GM13977 (cell line): Measurements from ENCODE around the gene RIOK2.

Experiments used
- DNase-seq: peaks from one replicate; pipeline ENCODE4 v3.0.0; 2012; ENCODE audit warnings: low spot score
- CTCF ChIP-seq: IDR thresholded peaks from 2 replicates; pipeline ENCODE4 v1.5.1; 2012; ENCODE audit warnings: mild to moderate bottlenecking, control low read depth; ENCODE audit not compliant: insufficient read depth; ENCODE audit errors: extremely low read depth, missing control alignments
- in situ Hi-C: fragments of 300-500 bp; cut with MboI; formaldehyde crosslinking; loops from one replicate; pipeline ENCODE4 v1.12.0; 2022; ENCODE audit warnings: low sequenced_read_pairs, low pct_unique_long_range_greater_than_20kb, mixed read lengths, inconsistent platforms; ENCODE audit not compliant: unreplicated experiment

The RIOK2 gene

GRCh38 chr5:97162045-97162444 lies 21.0 kb downstream of the RIOK2 start:
- peak; percentile 75 for TF ChIP-seq CTCF
- in situ Hi-C loops = loop anchor here (10.0 to 25.0 kb wide), 2 partner anchors 300 to 417 kb away; no protein-coding TSS in a partner anchor
- peak; percentile 28 for DNase-seq

GRCh38 chr5:97157689-97158088 lies 25.4 kb downstream of the RIOK2 start:
- no peak for DNase-seq
- in situ Hi-C loops = loop anchor here (25.0 kb wide), 1 partner anchor 295 kb away; no protein-coding TSS in a partner anchor
- no peak for TF ChIP-seq CTCF

- in situ Hi-C loops = loop anchor here (25.0 kb wide), 1 partner anchor 289 kb away; no protein-coding TSS in a partner anchor
- no peak for DNase-seq
Measured at GRCh38 chr5:97151370-97151769, 31.7 kb downstream of the RIOK2 start.

GRCh38 chr5:97150401-97150800 lies 32.6 kb downstream of the RIOK2 start:
- in situ Hi-C loops = loop anchor here (25.0 kb wide), 1 partner anchor 288 kb away; no protein-coding TSS in a partner anchor
- no peak for DNase-seq
- no peak for TF ChIP-seq CTCF

More at GRCh38 chr5:97151370-97151769, 31.7 kb downstream of the RIOK2 start:
- no peak for TF ChIP-seq CTCF

GRCh38 chr5:97149709-97150108 lies 33.3 kb downstream of the RIOK2 start:
- TF ChIP-seq CTCF = no peak
- DNase-seq = no peak
- in situ Hi-C loops = loop anchor here (25.0 kb wide), 1 partner anchor 287 kb away; no protein-coding TSS in a partner anchor

- DNase-seq = no peak
- no peak for TF ChIP-seq CTCF
- in situ Hi-C loops = no loop called here
Measured at GRCh38 chr5:97148288-97148687, 34.8 kb downstream of the RIOK2 start.

- TF ChIP-seq CTCF = no peak
- in situ Hi-C loops = no loop called here
- no peak for DNase-seq
Measured at GRCh38 chr5:97143704-97144103, 39.3 kb downstream of the RIOK2 start.
